Endothelial cell of umbilical vein (primary cell): ENCODE results near the gene KRTAP10-1. TPM values are rescaled to one million over a fixed set of nuclear protein-coding genes. Genes with fewer than 3 reads are reported as not detected.

Experiments
- BruUV-seq: library from RNA; stranded (reverse); fragments of 400-500 nt; replicated peaks from 2 replicates; lab custom pipeline; 2021; lab: Mats Ljungman, UMichigan
- CTCF ChIA-PET: fragments of 300-600, 350-600 bp; sonication (Branson Sonifier 250); formaldehyde crosslinking; loops from one replicate; lab custom pipeline; 2021; ENCODE audit warnings: antibody characterized with exemption, inconsistent platforms; lab: Charles Lee
- POLR2A ChIA-PET: fragments of 300-600, 350-600 bp; sonication (Branson Sonifier 250); formaldehyde crosslinking; loops from one replicate; lab custom pipeline; 2021; ENCODE audit warnings: antibody characterized with exemption, inconsistent platforms; lab: Charles Lee
- DNase-seq: peaks from one replicate; pipeline ENCODE4 v3.0.0-alpha.2; 2011; ENCODE audit warnings: low read depth, low spot score
- FAIRE-seq: peaks from 2 replicates; lab custom pipeline; 2011; peaks lifted over from hg19 to GRCh38; lab: Jason Lieb, UNC
- H2AFZ ChIP-seq: 2 replicates; pipeline ENCODE4 v1.6.0; 2012; ENCODE audit warnings: low read depth, low read length, control low read depth, inconsistent platforms
- H3K27ac ChIP-seq: 2 replicates; pipeline ENCODE4 v1.5.1; 2011; ENCODE audit warnings: low read depth, mild to moderate bottlenecking, control low read depth, low read length, moderate library complexity; ENCODE audit not compliant: insufficient read depth
- H3K27me3 ChIP-seq, 2 experiments: 2 replicates each; pipeline versions ENCODE4 v1.6.0 to v1.6.1; 2011; ENCODE audit warnings: low read length in 2 of 2, mixed read lengths in 1 of 2; ENCODE audit not compliant: control insufficient read depth in 2 of 2, insufficient read depth in 2 of 2
- H3K36me3 ChIP-seq, 2 experiments: 2 replicates in 1 of 2; 3 replicates in 1 of 2; pipeline ENCODE4 v1.5.1; 2011; ENCODE audit warnings: low read length in 2 of 2, mild to moderate bottlenecking in 1 of 2, moderate library complexity in 1 of 2; ENCODE audit not compliant: control insufficient read depth in 2 of 2, insufficient read depth in 2 of 2; ENCODE audit errors: extremely low read depth in 1 of 2
- H3K4me1 ChIP-seq: 3 replicates; pipeline ENCODE4 v1.5.1; 2011; ENCODE audit warnings: mild to moderate bottlenecking, low read length; ENCODE audit not compliant: control insufficient read depth, insufficient read depth; ENCODE audit errors: extremely low read depth
- H3K4me2 ChIP-seq: 2 replicates; pipeline ENCODE4 v1.6.1; 2011; ENCODE audit warnings: low read length, control low read depth, mixed read lengths; ENCODE audit not compliant: insufficient read depth
- H3K4me3 ChIP-seq, 3 experiments: fragments of 200-600 bp in 1 of 3; sonication (generic), shearing (Covaris generic) in 1 of 3; replicated peaks in 1 of 3; 2 replicates each; pipeline ENCODE4 v1.5.1; 2011 to 2016; ENCODE audit warnings: control low read depth in 3 of 3, low read length in 3 of 3, mild to moderate bottlenecking in 2 of 3, inconsistent platforms in 1 of 3, low read depth in 1 of 3, moderate library complexity in 1 of 3; ENCODE audit not compliant: insufficient read depth in 1 of 3
- H3K79me2 ChIP-seq: 2 replicates; pipeline ENCODE4 v1.6.0; 2012; ENCODE audit warnings: low read length, inconsistent platforms; ENCODE audit not compliant: control insufficient read depth, insufficient read depth
- H3K9ac ChIP-seq: replicated peaks from 2 replicates; pipeline ENCODE3; 2011; ENCODE audit warnings: low read length, control low read depth; ENCODE audit not compliant: insufficient read depth; ENCODE audit errors: extremely low read depth
- H3K9me1 ChIP-seq: replicated peaks from 3 replicates; pipeline ENCODE4 v1.6.0; 2011; ENCODE audit warnings: mild to moderate bottlenecking, low read length; ENCODE audit not compliant: control insufficient read depth, insufficient read depth; ENCODE audit errors: extremely low read depth
- H3K9me3 ChIP-seq: replicated peaks from 2 replicates; pipeline ENCODE4 v1.5.1; 2012; ENCODE audit warnings: low read length, inconsistent platforms; ENCODE audit not compliant: control insufficient read depth, insufficient read depth
- H4K20me1 ChIP-seq: replicated peaks from 2 replicates; pipeline ENCODE3; 2011; ENCODE audit warnings: mild to moderate bottlenecking, low read length; ENCODE audit not compliant: control insufficient read depth, insufficient read depth; ENCODE audit errors: extremely low read depth
- EZH2 ChIP-seq: IDR thresholded peaks from 2 replicates; pipeline ENCODE4 v1.6.1; 2012; ENCODE audit warnings: borderline replicate concordance, low read depth, mild to moderate bottlenecking, moderate library complexity, low read length, inconsistent platforms; ENCODE audit not compliant: severe bottlenecking
- FOS ChIP-seq: IDR thresholded peaks from 2 replicates; pipeline ENCODE4 v1.6.1; 2011; ENCODE audit warnings: mild to moderate bottlenecking, low read length, moderate library complexity, borderline replicate concordance; ENCODE audit not compliant: insufficient read depth
- GATA2 ChIP-seq: IDR thresholded peaks from 2 replicates; pipeline ENCODE4 v1.7.0; 2011; ENCODE audit warnings: low read depth, mild to moderate bottlenecking, moderate library complexity, mixed read lengths, low read length; ENCODE audit not compliant: insufficient read length, insufficient read depth
- JUN ChIP-seq: IDR thresholded peaks from 2 replicates; pipeline ENCODE4 v1.6.1; 2011; ENCODE audit warnings: borderline replicate concordance, low read depth; ENCODE audit not compliant: insufficient read length, insufficient read depth
- MYC ChIP-seq: IDR thresholded peaks from one replicate; pipeline ENCODE4 v1.6.1; 2011; ENCODE audit warnings: mild to moderate bottlenecking, low read depth, low read length
- POLR2A ChIP-seq: IDR thresholded peaks from 2 replicates; pipeline ENCODE4 v1.6.1; 2012; ENCODE audit warnings: low read depth, mild to moderate bottlenecking, control low read depth, low read length
- POLR2AphosphoS5 ChIP-seq: IDR thresholded peaks from 2 replicates; pipeline ENCODE4 v1.6.1; 2012; ENCODE audit warnings: low read depth, mild to moderate bottlenecking, control low read depth, low read length, moderate library complexity; ENCODE audit not compliant: insufficient read depth
- dilution Hi-C: fragments of 300-500 bp; cut with MboI; formaldehyde crosslinking; loops from one replicate; pipeline ENCODE4 v1.15.0; 2019; ENCODE audit warnings: low sequenced_read_pairs; ENCODE audit not compliant: extremely low pct_ligation_motif_present
- intact Hi-C: fragments of 100-400 bp; cut with micrococcal nuclease; formaldehyde crosslinking; loops from one replicate; pipeline ENCODE4 v1.10.0; 2022
- polyA plus RNA-seq, 4 experiments: library from polyadenylated mRNA; depleted of rRNA in 3 of 4; stranded (reverse) in 3 of 4; unstranded in 1 of 4; fragments of >200 nt; gene quantifications; 2 replicates each; pipeline versions ENCODE4 v1.2.1 to v1.2.3, GENCODE V29; 2011 to 2012; ENCODE audit warnings: missing spikeins in 1 of 4
- total RNA-seq: library from RNA; stranded (reverse); gene quantifications from 2 replicates; pipeline ENCODE4 v1.2.3, GENCODE V29; 2021
- TF ChIP-seq, protein P1 (sequence below): IDR thresholded peaks from 2 replicates; pipeline ENCODE4 v1.6.1; 2011; ENCODE audit not compliant: insufficient read depth, insufficient read length
- TF ChIP-seq, protein P2 (sequence below), 2 donors: IDR thresholded peaks; 1 replicate in 1 of 2; 2 replicates in 1 of 2; pipeline ENCODE4 v1.5.1; 2011; ENCODE audit warnings: low read length in 2 of 2, mild to moderate bottlenecking in 2 of 2, moderate library complexity in 2 of 2, control low read depth in 1 of 2, inconsistent platforms in 1 of 2, low read depth in 1 of 2; ENCODE audit not compliant: insufficient read depth in 1 of 2; ENCODE audit errors: extremely low read depth in 1 of 2

The KRTAP10-1 gene
- total and polyA plus RNA-seq, 2 donors (not counting 3 experiments of a cell fraction or from before 2014, with no cell fraction given) = not detected

DNA sequence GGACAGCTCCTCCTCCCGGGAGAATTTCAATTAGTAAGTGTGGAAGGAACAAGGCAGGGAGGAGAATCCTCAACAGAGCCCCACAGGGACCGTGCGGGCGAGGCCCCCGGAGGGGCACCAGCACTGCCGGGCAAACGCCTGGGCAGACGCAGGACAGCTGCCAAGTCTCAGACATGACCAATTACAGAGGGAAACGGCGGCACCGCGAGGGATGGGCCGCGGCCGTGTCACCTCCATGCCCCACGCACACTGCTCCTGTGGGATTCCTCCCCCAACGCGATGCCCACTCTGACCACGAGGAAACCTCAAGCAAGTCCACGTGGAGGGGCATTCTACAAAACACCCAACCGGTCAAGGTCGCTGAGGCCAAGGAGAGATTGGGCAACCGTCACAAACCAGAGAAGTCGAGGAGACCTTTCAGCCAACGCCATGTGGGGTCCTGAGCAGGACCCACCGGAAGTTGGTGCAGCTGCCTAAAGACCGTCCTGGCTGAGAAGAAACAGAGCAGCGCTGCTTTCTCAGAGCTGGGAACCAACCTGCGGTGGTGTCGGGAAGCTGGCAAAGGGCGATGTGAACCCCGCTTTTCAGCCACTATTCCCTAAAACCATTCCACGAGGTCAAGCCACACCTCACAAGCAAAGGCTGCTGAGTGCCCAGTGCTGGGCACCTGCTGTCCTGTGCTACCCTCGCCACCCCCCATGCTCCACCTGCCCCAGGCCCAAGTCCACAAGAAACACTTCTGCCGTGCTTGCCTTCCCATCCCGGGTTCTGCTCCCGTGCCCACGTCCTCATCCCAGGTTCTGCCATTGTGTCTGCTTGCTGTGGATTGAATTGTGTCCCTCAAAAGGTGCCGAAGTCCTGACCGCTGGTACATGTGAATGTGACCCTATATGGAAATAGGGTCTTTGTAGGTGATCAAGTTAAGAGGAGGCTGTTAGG lies 32.1 kb upstream of the KRTAP10-1 start:
- H3K4me2 ChIP-seq = no peak overlapping the region
- no peak overlapping the region for H3K9ac ChIP-seq
- H2AFZ ChIP-seq = no peak overlapping the region
- no peaks in the 10 kb centered on the region for H3K36me3 ChIP-seq
- no peak overlapping the region for H3K27ac ChIP-seq
- DNase-seq (no peak), FAIRE-seq (no peak)
- CTCF ChIA-PET = no interaction called here
- intact Hi-C loops (no loop called here), dilution Hi-C loops (no loop called here)
- no peaks in the 10 kb centered on the region for H3K79me2 ChIP-seq
- no peaks in the 10 kb centered on the region for H3K9me3 ChIP-seq
- no peaks in the 10 kb centered on the region for H3K4me1 ChIP-seq
- POLR2A ChIA-PET = no interaction called here
- no peaks in the 10 kb centered on the region for H3K27me3 ChIP-seq
- no peaks in the 10 kb centered on the region for H3K9me1 ChIP-seq
- BruUV-seq = no TSS peak
- TF ChIP-seq FOS (no peak), EZH2 (no peak), POLR2A (no peak), JUN (no peak), GATA2 (no peak), POLR2AphosphoS5 (no peak), MYC (no peak)
- TF ChIP-seq, protein P1, sequence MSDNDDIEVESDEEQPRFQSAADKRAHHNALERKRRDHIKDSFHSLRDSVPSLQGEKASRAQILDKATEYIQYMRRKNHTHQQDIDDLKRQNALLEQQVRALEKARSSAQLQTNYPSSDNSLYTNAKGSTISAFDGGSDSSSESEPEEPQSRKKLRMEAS = no peak
- TF ChIP-seq, protein P2, sequence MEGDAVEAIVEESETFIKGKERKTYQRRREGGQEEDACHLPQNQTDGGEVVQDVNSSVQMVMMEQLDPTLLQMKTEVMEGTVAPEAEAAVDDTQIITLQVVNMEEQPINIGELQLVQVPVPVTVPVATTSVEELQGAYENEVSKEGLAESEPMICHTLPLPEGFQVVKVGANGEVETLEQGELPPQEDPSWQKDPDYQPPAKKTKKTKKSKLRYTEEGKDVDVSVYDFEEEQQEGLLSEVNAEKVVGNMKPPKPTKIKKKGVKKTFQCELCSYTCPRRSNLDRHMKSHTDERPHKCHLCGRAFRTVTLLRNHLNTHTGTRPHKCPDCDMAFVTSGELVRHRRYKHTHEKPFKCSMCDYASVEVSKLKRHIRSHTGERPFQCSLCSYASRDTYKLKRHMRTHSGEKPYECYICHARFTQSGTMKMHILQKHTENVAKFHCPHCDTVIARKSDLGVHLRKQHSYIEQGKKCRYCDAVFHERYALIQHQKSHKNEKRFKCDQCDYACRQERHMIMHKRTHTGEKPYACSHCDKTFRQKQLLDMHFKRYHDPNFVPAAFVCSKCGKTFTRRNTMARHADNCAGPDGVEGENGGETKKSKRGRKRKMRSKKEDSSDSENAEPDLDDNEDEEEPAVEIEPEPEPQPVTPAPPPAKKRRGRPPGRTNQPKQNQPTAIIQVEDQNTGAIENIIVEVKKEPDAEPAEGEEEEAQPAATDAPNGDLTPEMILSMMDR (IDR thresholded peaks at IDR 0.05; ENCODE audit: extremely low read depth in 1 of 2, insufficient read depth in 1 of 2, low read depth in 1 of 2, low read length in 2 of 2) = no peak
- no peak overlapping the region for H3K4me3 ChIP-seq
- H4K20me1 ChIP-seq = no peaks in the 10 kb centered on the region
